22Rv1 (cell line): ENCODE data around the gene REG4.

Experiments used
- ZFX ChIP-seq: fragments of 450-650 bp; IDR thresholded peaks from 2 replicates; pipeline ENCODE4 v1.6.1; 2017; ENCODE audit warnings: antibody characterized with exemption, borderline replicate concordance
- TF ChIP-seq, protein P1 (sequence below): fragments of 450-650 bp; IDR thresholded peaks from 2 replicates; pipeline ENCODE4 v1.5.1; 2017; ENCODE audit warnings: mild to moderate bottlenecking

DNA sequence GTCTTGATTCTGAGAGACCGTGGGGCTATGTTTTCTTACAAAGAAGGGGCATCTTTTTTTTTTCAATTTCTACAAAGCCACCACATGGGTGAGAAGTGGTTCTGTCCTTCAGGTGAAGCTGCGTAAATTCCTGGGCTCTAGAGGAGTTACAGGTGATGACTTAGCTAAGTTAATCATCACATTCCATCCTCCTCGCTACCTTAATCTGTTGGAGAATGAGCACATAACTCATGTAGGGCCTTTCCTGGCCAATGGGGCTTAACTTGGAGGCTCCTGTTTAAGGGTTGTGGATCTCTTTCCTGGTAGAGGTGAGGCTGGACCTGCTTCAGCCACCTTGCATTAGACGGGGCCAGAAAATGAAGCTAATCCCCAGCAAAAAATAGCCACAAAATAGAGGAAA is 19.9 kb downstream of the REG4 start:
- TF ChIP-seq, protein P1, sequence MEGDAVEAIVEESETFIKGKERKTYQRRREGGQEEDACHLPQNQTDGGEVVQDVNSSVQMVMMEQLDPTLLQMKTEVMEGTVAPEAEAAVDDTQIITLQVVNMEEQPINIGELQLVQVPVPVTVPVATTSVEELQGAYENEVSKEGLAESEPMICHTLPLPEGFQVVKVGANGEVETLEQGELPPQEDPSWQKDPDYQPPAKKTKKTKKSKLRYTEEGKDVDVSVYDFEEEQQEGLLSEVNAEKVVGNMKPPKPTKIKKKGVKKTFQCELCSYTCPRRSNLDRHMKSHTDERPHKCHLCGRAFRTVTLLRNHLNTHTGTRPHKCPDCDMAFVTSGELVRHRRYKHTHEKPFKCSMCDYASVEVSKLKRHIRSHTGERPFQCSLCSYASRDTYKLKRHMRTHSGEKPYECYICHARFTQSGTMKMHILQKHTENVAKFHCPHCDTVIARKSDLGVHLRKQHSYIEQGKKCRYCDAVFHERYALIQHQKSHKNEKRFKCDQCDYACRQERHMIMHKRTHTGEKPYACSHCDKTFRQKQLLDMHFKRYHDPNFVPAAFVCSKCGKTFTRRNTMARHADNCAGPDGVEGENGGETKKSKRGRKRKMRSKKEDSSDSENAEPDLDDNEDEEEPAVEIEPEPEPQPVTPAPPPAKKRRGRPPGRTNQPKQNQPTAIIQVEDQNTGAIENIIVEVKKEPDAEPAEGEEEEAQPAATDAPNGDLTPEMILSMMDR = no peak
- no peak for TF ChIP-seq ZFX
